ENCODE data around the gene TBC1D14. TPM values are rescaled to one million over a fixed set of nuclear protein-coding genes. Genes with fewer than 3 reads are reported as not detected.

TBC1D14 gene
- total RNA-seq, 1 experiment from 2014 or later, result 54.0 TPM

- POLR2A ChIA-PET, result no interaction called here
- BruUV-seq (replicated peaks), result no TSS peak
- no peaks in the 10 kb centered on the region for H3K9me3 Mint-ChIP-seq (ENCODE audit: unreplicated experiment)
- CTCF ChIA-PET, result interaction anchor here (0.5 to 2.9 kb wide), 14 partner anchors 8 to 200 kb away, joined by 3 to 50 read pairs (median 5); partner anchors contain the start of gene BLOC1S4
- no peaks in the 10 kb centered on the region for H3K27me3 ChIP-seq (replicated peaks; ENCODE audit: control insufficient read depth, insufficient read depth, low read length)
- H3K36me3 ChIP-seq (ENCODE audit: control insufficient read depth, insufficient read depth, low read length), result peaks cover 2% of the 10 kb centered on the region
- no peak overlapping the region for H3K27ac Mint-ChIP-seq (ENCODE audit: unreplicated experiment)
- no peaks in the 10 kb centered on the region for H3K27me3 Mint-ChIP-seq (ENCODE audit: insufficient read depth, unreplicated experiment)
- DNase-seq, result no peak
- H3K4me3 Mint-ChIP-seq (ENCODE audit: unreplicated experiment), result no peak overlapping the region
- H3K36me3 Mint-ChIP-seq (ENCODE audit: insufficient read depth, unreplicated experiment), result peaks cover 62% of the 10 kb centered on the region
- H3K4me3 ChIP-seq (ENCODE audit: low read depth, low read length), result no peak overlapping the region
- intact Hi-C loops (cut with micrococcal nuclease; ENCODE audit: unreplicated experiment), result no loop called here
- H3K4me1 ChIP-seq, result no peaks in the 10 kb centered on the region
- no peaks in the 10 kb centered on the region for H3K4me1 Mint-ChIP-seq (ENCODE audit: low read depth, unreplicated experiment)
- H3K9me3 ChIP-seq, result no peaks in the 10 kb centered on the region
- TF ChIP-seq, protein P1, sequence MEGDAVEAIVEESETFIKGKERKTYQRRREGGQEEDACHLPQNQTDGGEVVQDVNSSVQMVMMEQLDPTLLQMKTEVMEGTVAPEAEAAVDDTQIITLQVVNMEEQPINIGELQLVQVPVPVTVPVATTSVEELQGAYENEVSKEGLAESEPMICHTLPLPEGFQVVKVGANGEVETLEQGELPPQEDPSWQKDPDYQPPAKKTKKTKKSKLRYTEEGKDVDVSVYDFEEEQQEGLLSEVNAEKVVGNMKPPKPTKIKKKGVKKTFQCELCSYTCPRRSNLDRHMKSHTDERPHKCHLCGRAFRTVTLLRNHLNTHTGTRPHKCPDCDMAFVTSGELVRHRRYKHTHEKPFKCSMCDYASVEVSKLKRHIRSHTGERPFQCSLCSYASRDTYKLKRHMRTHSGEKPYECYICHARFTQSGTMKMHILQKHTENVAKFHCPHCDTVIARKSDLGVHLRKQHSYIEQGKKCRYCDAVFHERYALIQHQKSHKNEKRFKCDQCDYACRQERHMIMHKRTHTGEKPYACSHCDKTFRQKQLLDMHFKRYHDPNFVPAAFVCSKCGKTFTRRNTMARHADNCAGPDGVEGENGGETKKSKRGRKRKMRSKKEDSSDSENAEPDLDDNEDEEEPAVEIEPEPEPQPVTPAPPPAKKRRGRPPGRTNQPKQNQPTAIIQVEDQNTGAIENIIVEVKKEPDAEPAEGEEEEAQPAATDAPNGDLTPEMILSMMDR (IDR thresholded peaks at IDR 0.05; ENCODE audit: insufficient read depth in 1 of 2, low read depth in 1 of 2, low read length in 1 of 2, severe bottlenecking in 1 of 2, unreplicated experiment in 1 of 2), result peak in 1 of 2 experiments; percentile 4
Observed at GRCh38 chr4:6873291-6873690, 36.3 kb upstream of the TBC1D14 start.

DNA sequence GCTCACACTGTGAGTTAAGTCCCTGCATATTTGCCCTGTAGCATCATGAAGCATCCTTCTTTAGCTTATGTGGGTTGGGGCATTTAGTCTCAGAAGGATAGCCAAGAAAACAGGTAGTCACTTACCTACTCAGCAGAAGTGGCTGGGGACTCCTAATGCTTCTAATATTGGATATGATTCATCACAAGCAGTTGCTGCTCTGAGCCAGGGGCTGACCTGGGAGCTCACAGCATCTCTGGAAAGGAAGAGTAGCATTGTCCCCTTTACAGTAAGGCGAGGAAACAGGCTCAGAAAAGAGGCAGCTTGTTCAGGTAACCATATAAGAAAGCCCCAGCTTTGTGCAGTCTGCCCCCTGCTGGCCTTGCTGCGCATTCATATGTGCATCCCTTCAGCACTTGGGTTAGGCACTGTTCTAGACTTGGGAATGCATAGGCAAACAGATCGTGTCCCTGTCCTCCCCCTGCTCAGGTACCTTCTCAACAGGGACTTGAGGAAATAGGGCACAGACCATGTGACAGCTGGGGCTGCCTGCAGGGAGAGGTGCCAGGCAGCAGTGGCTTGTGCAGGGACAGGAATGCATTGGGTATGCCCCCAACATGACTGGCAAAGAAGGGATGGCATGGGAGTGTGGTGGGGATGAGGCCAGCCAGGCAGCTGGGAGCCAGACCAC is 35.7 kb upstream of the TBC1D14 start:
- peak; percentile 57 to 68 for DNase-seq
- peaks cover 55% of the 10 kb centered on the region for H3K36me3 Mint-ChIP-seq (ENCODE audit: insufficient read depth, unreplicated experiment)
- Histone ChIP-seq H3K9me3 (no peaks in the 10 kb centered on the region), H3K4me1 (no peaks in the 10 kb centered on the region), H3K27me3 (replicated peaks; ENCODE audit: control insufficient read depth, insufficient read depth, low read length) (no peaks in the 10 kb centered on the region), H3K4me3 (ENCODE audit: low read depth, low read length) (no peak overlapping the region), H3K36me3 (ENCODE audit: control insufficient read depth, insufficient read depth, low read length) (peaks cover 2% of the 10 kb centered on the region)
- BruUV-seq (replicated peaks), result no TSS peak
- intact Hi-C loops (cut with micrococcal nuclease; ENCODE audit: unreplicated experiment), result loop anchor here (1.0 to 2.0 kb wide), 2 partner anchors 91 to 154 kb away; partner anchors contain the start of gene KIAA0232
- no peak overlapping the region for H3K4me3 Mint-ChIP-seq (ENCODE audit: unreplicated experiment)
- CTCF ChIA-PET, result interaction anchor here (0.6 to 2.9 kb wide), 13 partner anchors 8 to 200 kb away, joined by 3 to 50 read pairs (median 5); partner anchors contain the start of gene BLOC1S4
- TF ChIP-seq, protein P1 (IDR thresholded peaks at IDR 0.05; ENCODE audit: insufficient read depth in 1 of 2, low read depth in 1 of 2, low read length in 1 of 2, severe bottlenecking in 1 of 2, unreplicated experiment in 1 of 2), result peak; percentile 74 to 77
- POLR2A ChIA-PET, result no interaction called here
- no peak overlapping the region for H3K27ac Mint-ChIP-seq (ENCODE audit: unreplicated experiment)
- H3K9me3 Mint-ChIP-seq (ENCODE audit: unreplicated experiment), result no peaks in the 10 kb centered on the region
- H3K4me1 Mint-ChIP-seq (ENCODE audit: low read depth, unreplicated experiment), result no peaks in the 10 kb centered on the region
- H3K27me3 Mint-ChIP-seq (ENCODE audit: insufficient read depth, unreplicated experiment), result no peaks in the 10 kb centered on the region

DNA sequence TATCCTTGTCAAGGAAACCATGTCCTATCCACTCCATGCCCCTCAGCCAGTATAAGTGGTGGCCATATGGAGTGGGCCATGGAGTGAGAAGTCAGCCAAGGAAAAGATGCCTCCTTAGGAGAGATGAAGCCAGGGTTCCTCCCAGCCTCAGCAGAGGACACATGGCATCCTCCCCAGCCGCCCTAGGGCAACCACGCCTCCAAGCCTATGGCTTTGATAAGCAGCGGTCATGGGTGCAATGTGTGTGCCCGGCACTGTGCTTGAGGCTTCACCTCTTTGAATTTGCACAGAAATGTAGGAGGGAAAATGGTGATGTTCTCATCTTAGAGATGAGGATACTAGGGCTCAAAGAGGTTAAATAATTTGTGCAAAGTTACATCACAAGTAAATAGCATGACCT is 34.6 kb upstream of the TBC1D14 start:
- TF ChIP-seq, protein P1 (IDR thresholded peaks at IDR 0.05; ENCODE audit: insufficient read depth in 1 of 2, low read depth in 1 of 2, low read length in 1 of 2, severe bottlenecking in 1 of 2, unreplicated experiment in 1 of 2), result no peak
- H3K9me3 ChIP-seq, result no peaks in the 10 kb centered on the region
- ChIA-PET CTCF (interaction anchor here (2.9 kb wide), 1 partner anchor 157 kb away, joined by 50 read pairs; the partner anchor contains the start of gene BLOC1S4), POLR2A (no interaction called here)
- no peaks in the 10 kb centered on the region for H3K9me3 Mint-ChIP-seq (ENCODE audit: unreplicated experiment)
- no peaks in the 10 kb centered on the region for H3K4me1 Mint-ChIP-seq (ENCODE audit: low read depth, unreplicated experiment)
- peaks cover 2% of the 10 kb centered on the region for H3K36me3 ChIP-seq (ENCODE audit: control insufficient read depth, insufficient read depth, low read length)
- intact Hi-C loops (cut with micrococcal nuclease; ENCODE audit: unreplicated experiment), result loop anchor here (1.0 to 2.0 kb wide), 2 partner anchors 92 to 155 kb away; partner anchors contain the start of gene KIAA0232
- no peak overlapping the region for H3K4me3 Mint-ChIP-seq (ENCODE audit: unreplicated experiment)
- BruUV-seq (replicated peaks), result no TSS peak
- no peaks in the 10 kb centered on the region for H3K27me3 Mint-ChIP-seq (ENCODE audit: insufficient read depth, unreplicated experiment)
- H3K36me3 Mint-ChIP-seq (ENCODE audit: insufficient read depth, unreplicated experiment), result peaks cover 52% of the 10 kb centered on the region
- no peaks in the 10 kb centered on the region for H3K4me1 ChIP-seq
- DNase-seq, result no peak
- no peak overlapping the region for H3K27ac Mint-ChIP-seq (ENCODE audit: unreplicated experiment)
- no peaks in the 10 kb centered on the region for H3K27me3 ChIP-seq (replicated peaks; ENCODE audit: control insufficient read depth, insufficient read depth, low read length)
- H3K4me3 ChIP-seq (ENCODE audit: low read depth, low read length), result no peak overlapping the region
